ENCODE results near the gene POLR2E.

Gene POLR2E

DNA sequence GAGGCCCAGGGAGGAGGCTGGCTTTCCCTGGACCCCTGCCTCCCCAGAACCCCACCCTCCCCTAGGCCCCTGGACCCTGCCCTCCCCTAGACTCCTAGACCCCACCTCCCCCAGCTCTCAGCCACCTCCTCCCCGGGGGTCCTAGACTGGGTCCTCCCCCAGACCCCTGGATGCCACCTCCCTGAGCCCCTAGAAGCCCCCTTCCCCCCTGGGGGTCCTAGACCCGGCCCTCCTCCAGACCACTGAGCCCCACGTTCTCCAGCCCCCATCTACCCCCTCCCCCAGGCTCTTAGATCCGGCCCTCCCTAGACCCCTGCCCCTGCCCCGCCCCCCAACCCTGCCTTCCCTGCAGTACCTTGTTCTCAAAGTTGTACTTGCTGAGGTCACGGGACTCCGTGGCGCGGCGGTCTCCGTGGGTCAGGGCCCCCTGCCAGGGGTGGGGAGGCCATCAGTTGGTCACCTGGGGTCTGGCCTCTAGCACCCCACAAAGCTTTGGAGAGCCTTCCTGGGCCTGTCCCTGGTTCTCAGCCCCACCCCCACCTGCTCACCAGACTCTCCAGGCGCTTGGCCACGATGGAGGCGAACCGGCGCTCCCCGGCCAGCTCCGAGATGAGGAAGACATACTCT lies 16.6 kb upstream of the POLR2E start:
- H3K36me3 ChIP-seq = peaks cover 100% of the 10 kb centered on the region

DNA sequence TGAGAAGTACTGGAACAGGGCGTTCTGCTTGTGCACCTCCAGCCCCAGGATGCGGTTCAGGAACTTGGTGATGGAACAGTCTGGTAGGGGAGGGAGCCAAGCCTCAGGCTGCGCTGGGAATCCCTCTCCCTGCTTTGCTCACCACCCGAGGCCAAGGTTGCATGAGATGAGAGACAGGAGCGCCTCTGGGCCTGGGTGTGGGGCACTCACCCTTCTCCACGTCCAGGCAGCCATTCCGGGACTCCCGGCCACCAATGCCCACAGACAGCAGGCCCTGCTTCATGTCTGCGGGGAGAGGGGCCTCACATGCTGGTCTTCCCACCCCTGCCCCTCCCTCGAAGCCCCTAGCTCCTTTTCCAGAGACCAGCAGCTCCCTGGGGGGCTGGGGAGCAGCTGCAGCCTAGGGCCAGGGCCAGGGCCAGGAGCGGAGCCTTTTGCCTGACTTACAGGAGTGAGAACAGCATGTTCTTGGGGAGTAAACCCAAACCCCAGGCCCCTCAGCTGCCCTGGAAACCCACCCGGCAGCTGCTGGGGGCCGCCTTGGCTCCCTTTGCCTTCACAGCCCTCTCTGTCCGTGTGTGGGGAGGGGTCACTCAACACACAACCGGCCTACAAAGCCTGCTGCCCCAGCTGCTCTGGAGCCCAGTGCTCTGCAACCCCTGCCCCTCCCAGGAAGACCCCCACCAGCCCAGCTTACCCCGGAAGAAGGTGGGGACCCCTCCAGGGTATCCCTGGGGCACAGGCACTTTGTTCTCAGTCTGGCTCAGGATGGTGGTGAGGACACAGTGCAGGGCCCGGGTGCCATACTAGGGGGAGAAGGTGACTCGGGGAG lies 15.8 kb upstream of the POLR2E start:
- peak overlapping the region; percentile 13 for H3K27ac ChIP-seq
- H3K4me3 ChIP-seq (ENCODE audit: low read depth in 1 of 2, low read length in 1 of 2) = no peak overlapping the region
- TF ChIP-seq, protein P1, sequence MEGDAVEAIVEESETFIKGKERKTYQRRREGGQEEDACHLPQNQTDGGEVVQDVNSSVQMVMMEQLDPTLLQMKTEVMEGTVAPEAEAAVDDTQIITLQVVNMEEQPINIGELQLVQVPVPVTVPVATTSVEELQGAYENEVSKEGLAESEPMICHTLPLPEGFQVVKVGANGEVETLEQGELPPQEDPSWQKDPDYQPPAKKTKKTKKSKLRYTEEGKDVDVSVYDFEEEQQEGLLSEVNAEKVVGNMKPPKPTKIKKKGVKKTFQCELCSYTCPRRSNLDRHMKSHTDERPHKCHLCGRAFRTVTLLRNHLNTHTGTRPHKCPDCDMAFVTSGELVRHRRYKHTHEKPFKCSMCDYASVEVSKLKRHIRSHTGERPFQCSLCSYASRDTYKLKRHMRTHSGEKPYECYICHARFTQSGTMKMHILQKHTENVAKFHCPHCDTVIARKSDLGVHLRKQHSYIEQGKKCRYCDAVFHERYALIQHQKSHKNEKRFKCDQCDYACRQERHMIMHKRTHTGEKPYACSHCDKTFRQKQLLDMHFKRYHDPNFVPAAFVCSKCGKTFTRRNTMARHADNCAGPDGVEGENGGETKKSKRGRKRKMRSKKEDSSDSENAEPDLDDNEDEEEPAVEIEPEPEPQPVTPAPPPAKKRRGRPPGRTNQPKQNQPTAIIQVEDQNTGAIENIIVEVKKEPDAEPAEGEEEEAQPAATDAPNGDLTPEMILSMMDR (IDR thresholded peaks at IDR 0.05) = no peak
- peaks cover 100% of the 10 kb centered on the region for H3K36me3 ChIP-seq
- H3K9me3 ChIP-seq = no peaks in the 10 kb centered on the region
- H3K27me3 ChIP-seq = no peaks in the 10 kb centered on the region
- peaks cover 19 to 24% of the 10 kb centered on the region in 2 experiments for H3K4me1 ChIP-seq (ENCODE audit: control insufficient read depth in 1 of 2, insufficient read depth in 1 of 2, low read depth in 1 of 2, low read length in 1 of 2)

More for the DNA sequence above, 16.6 kb upstream of the POLR2E start:
- TF ChIP-seq, protein P1 (IDR thresholded peaks at IDR 0.05) = no peak
- H3K4me1 ChIP-seq (ENCODE audit: control insufficient read depth in 1 of 2, insufficient read depth in 1 of 2, low read depth in 1 of 2, low read length in 1 of 2) = peaks cover 13 to 17% of the 10 kb centered on the region in 2 experiments
- H3K27ac ChIP-seq = no peak overlapping the region
- no peaks in the 10 kb centered on the region for H3K27me3 ChIP-seq
- H3K9me3 ChIP-seq = no peaks in the 10 kb centered on the region
- no peak overlapping the region for H3K4me3 ChIP-seq (ENCODE audit: low read depth in 1 of 2, low read length in 1 of 2)

DNA sequence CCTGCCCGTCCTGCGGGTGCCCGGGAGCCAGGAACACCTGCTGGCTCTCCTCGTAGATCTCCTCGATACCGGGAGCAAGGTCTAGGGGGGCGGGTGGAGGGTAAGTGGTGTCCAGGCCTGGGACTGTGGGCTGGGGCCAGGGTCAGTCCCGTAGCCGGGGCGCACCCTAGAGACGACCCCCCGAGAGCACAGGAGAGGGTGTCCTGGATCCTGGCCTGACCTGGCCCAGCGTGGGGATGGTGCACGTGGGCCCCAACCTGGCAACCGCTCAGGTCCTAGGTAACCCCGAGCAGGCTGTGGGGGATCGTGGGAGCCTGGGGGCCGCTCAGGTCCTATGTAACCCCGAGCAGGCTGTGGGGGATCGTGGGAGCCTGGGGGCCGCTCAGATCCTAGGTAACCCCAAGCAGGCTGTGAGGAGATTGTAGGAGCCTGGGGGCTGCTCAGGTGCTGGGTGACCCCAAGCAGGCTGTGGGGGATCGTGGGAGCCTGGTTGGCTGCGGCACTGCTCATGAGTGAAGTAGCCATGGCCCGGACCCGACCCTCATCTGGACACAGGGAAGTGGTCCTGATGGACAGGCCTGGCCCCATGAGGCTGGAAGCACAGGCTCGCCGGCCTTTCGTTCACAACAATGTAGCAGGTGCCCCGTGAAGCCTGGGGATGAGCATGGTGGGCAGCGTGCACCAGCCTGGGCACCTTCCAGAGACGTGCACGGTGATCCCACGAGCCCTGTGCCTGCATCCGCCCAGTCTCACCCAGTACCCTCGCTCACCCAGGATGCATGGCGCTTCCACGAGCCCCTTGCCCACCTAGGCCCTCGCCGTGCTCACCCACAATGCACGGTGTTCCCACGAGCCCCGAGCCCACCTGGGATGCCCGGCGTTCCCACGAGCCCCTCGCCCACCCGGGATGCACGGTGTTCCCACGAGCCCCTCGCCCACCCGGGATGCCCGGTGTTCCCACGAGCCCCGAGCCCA lies 14.8 kb upstream of the POLR2E start:
- no peak overlapping the region for H3K4me3 ChIP-seq (ENCODE audit: low read depth in 1 of 2, low read length in 1 of 2)
- no peaks in the 10 kb centered on the region for H3K27me3 ChIP-seq
- peaks cover 29 to 34% of the 10 kb centered on the region in 2 experiments for H3K4me1 ChIP-seq (ENCODE audit: control insufficient read depth in 1 of 2, insufficient read depth in 1 of 2, low read depth in 1 of 2, low read length in 1 of 2)
- H3K36me3 ChIP-seq = peaks cover 90% of the 10 kb centered on the region
- H3K9me3 ChIP-seq = no peaks in the 10 kb centered on the region
- no peak overlapping the region for H3K27ac ChIP-seq
- TF ChIP-seq, protein P1 (IDR thresholded peaks at IDR 0.05) = no peak

DNA sequence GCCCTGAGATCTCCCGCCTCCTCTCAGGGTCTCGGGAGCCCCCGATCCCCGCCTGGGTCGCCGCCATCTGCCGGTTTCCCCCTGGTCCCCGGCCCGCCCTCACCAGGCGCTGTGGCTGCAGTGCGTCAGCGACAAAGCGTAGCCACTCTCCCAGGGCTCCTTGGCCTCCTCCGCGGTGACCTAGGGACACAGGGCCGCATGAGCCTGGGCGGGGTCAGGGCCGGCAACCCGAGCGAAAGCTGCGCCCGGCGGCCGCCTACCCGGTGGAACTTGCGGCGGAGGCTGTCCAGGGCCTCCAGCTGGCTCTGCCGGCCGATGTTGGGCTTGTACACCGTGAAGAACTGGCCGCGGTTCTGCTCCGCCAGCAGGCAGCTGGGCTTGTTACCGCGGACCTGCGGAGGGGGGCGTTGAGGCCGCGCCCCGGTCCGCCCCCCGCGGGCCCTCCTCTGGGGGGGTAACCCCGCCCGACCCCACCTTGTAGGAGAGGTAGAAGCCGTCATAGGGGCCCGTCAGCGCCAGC lies 13.9 kb upstream of the POLR2E start:
- H3K27ac ChIP-seq = no peak overlapping the region
- H3K36me3 ChIP-seq = peaks cover 82% of the 10 kb centered on the region
- no peaks in the 10 kb centered on the region for H3K9me3 ChIP-seq
- no peak overlapping the region for H3K4me3 ChIP-seq (ENCODE audit: low read depth in 1 of 2, low read length in 1 of 2)
- no peaks in the 10 kb centered on the region for H3K27me3 ChIP-seq
- TF ChIP-seq, protein P1 (IDR thresholded peaks at IDR 0.05) = no peak
- peaks cover 32 to 40% of the 10 kb centered on the region in 2 experiments for H3K4me1 ChIP-seq (ENCODE audit: control insufficient read depth in 1 of 2, insufficient read depth in 1 of 2, low read depth in 1 of 2, low read length in 1 of 2)
